ENCODE results near the gene NUP210L. TPM values are rescaled to one million over a fixed set of nuclear protein-coding genes. Genes with fewer than 3 reads are reported as not detected.

The NUP210L gene
- total and polyA plus RNA-seq, 9 of the 15 experiments (the other 6 are each of a cell fraction or from before 2014, with no cell fraction given) = 0.01 to 0.04 TPM; not detected in 7

DNA sequence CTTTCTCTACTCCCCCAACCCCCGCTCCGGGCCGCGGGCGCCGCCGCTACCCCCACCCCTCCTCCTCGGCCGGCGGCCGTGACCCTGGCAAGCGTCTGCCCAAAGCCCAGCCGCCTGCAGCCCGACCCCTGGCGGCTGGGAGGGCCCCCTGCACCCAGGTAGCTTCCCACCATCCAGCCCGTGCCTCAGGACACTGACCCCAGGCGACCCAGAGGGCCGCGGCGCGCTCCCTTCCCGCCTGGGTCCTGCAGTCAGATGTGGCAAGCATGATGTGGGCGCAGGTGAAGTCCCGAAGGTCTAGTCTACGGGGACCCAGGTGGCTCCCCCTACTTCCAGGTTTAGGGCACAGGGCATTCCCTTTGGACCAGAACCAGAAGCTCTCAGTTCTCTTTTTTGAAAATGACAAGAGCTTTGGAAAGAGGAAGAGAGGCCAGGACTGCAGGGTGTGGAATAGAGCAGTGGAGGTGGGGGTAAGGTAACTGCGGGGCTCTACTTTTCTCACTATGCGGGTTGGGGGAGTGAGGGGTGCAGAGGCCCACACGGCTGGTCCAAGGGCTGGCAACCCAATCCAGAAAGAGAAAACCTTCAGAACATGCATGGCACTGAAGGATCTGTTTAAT is 208.1 kb downstream of the NUP210L start, which contains the start of gene DENND4B (continued):
- TF ChIP-seq YY1 (IDR thresholded peaks at IDR 0.05; ENCODE audit: borderline replicate concordance in 1 of 3, control insufficient read depth in 1 of 3, extremely low read depth in 1 of 3, insufficient read depth in 3 of 3, insufficient read length in 1 of 3, insufficient replicate concordance in 2 of 3, low read depth in 1 of 3, low read length in 2 of 3) (peak in 1 of 3 experiments; percentile 61), MIER1 (IDR thresholded peaks at IDR 0.05; ENCODE audit: low read depth) (no peak), ZNF586 (CRISPR knock-in tag; conservative IDR thresholded peaks at IDR 0.05) (no peak), ZNF124 (CRISPR knock-in tag; IDR thresholded peaks at IDR 0.05) (no peak), MTA1 (IDR thresholded peaks at IDR 0.05; ENCODE audit: borderline replicate concordance) (peak; percentile 35; the same call in 1 of the 2 replicates), HSF4 (CRISPR knock-in tag; IDR thresholded peaks at IDR 0.05; ENCODE audit: borderline replicate concordance) (no peak), PURB (CRISPR knock-in tag; IDR thresholded peaks at IDR 0.05; ENCODE audit: low read depth) (no peak), HEY1 (CRISPR knock-in tag; IDR thresholded peaks at IDR 0.05; ENCODE audit: borderline replicate concordance) (no peak), SIRT6 (IDR thresholded peaks at IDR 0.05; ENCODE audit: low read depth, low read length) (no peak), POLR2G (IDR thresholded peaks at IDR 0.05; ENCODE audit: low read depth, low read length) (peak; percentile 77), IFI16 (CRISPR knock-in tag; IDR thresholded peaks at IDR 0.05) (no peak), ZNF830 (CRISPR knock-in tag; IDR thresholded peaks at IDR 0.05) (no peak), CBX1 (IDR thresholded peaks at IDR 0.05; ENCODE audit: low read depth) (no peak; the same call in 1 of the 2 replicates), C11orf30 (IDR thresholded peaks at IDR 0.05; ENCODE audit: low read depth) (0 out of 2 replicates have a peak, but pooled peaks have one; percentile 10), NBN (IDR thresholded peaks at IDR 0.05; ENCODE audit: low read depth) (peak; percentile 74), RAD21 (CRISPR knock-in tag; conservative IDR thresholded peaks at IDR 0.05 in 1 of 2, IDR thresholded peaks at IDR 0.05 in 1 of 2) (peak; percentile 44 to 57; a peak in 3 of 4 replicates)
- TF ChIP-seq, protein P1, sequence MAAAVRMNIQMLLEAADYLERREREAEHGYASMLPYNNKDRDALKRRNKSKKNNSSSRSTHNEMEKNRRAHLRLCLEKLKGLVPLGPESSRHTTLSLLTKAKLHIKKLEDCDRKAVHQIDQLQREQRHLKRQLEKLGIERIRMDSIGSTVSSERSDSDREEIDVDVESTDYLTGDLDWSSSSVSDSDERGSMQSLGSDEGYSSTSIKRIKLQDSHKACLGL (CRISPR knock-in tag; IDR thresholded peaks at IDR 0.05; ENCODE audit: borderline replicate concordance, poor library complexity, severe bottlenecking) = no peak
- TF ChIP-seq, protein P2, sequence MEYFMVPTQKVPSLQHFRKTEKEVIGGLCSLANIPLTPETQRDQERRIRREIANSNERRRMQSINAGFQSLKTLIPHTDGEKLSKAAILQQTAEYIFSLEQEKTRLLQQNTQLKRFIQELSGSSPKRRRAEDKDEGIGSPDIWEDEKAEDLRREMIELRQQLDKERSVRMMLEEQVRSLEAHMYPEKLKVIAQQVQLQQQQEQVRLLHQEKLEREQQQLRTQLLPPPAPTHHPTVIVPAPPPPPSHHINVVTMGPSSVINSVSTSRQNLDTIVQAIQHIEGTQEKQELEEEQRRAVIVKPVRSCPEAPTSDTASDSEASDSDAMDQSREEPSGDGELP (CRISPR knock-in tag; IDR thresholded peaks at IDR 0.05; ENCODE audit: borderline replicate concordance) = peak; percentile 78

All from K562 (cell line).